C4-2B (cell line): ENCODE measurements around the gene GUCA2B.
A peak's percentile ranks its signal among the peaks of the same experiment; 100 is the strongest.

Experiments used
- H3K27ac ChIP-seq: fragments of 450-650 bp; 2 replicates; pipeline ENCODE4 v1.5.1; 2017
- ZFX ChIP-seq: fragments of 450-650 bp; IDR thresholded peaks from 2 replicates; pipeline ENCODE4 v1.6.1; 2017
- TF ChIP-seq, protein P1 (sequence below): fragments of 450-650 bp; conservative IDR thresholded peaks from 2 replicates; pipeline ENCODE4 v1.5.1; 2017; ENCODE audit warnings: mild to moderate bottlenecking

GUCA2B gene

DNA sequence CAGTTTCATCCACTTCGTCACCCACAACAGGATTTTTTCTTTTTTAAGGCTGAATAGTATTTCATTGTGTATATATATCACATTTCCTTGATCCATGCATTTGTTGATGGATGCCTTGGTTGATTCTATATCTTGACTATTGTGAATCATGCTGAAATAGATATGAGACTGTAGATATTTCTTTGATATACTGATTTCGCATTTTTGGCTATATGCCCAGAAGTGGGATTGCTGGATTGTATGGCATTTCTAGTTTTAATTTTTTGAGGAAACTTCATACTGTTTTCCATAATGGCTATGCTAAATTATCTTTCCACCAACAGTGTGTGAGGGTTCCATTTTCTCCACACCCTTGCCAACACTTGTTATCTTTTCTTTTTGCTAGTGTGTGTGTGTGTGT lies 5.0 kb downstream of the GUCA2B start:
- H3K27ac ChIP-seq, result no peak overlapping the region
- no peak for TF ChIP-seq ZFX
- TF ChIP-seq, protein P1, sequence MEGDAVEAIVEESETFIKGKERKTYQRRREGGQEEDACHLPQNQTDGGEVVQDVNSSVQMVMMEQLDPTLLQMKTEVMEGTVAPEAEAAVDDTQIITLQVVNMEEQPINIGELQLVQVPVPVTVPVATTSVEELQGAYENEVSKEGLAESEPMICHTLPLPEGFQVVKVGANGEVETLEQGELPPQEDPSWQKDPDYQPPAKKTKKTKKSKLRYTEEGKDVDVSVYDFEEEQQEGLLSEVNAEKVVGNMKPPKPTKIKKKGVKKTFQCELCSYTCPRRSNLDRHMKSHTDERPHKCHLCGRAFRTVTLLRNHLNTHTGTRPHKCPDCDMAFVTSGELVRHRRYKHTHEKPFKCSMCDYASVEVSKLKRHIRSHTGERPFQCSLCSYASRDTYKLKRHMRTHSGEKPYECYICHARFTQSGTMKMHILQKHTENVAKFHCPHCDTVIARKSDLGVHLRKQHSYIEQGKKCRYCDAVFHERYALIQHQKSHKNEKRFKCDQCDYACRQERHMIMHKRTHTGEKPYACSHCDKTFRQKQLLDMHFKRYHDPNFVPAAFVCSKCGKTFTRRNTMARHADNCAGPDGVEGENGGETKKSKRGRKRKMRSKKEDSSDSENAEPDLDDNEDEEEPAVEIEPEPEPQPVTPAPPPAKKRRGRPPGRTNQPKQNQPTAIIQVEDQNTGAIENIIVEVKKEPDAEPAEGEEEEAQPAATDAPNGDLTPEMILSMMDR, result no peak

GRCh38 chr1:42162181-42162580 lies 9.0 kb downstream of the GUCA2B start:
- no peak overlapping the region for H3K27ac ChIP-seq
- no peak for TF ChIP-seq ZFX
- TF ChIP-seq, protein P1, result no peak

DNA sequence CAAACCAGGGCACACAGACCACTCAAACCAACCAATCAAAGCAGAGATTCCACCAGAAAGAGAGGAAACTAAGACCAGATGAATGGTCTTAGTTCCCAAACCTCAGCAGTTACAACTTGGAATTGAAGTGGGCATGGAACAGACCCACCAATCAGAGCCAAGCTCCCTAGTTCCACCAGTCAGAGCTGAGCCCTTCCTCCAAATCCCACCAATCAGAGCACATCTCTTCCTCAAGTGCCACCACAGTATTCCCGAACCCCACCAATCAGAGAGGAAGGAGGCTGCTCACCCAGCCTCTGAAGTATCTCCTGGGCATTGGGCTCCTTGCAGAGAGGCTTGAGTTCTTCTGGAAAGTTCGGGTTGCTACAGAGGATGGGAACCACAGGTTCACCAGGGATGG lies 9.9 kb downstream of the GUCA2B start:
- H3K27ac ChIP-seq, result no peak overlapping the region
- TF ChIP-seq, protein P1, result no peak
- no peak for TF ChIP-seq ZFX

GRCh38 chr1:42163536-42164503 lies 10.6 kb downstream of the GUCA2B start:
- TF ChIP-seq ZFX, result no peak
- TF ChIP-seq, protein P1, result no peak
- no peak overlapping the region for H3K27ac ChIP-seq

DNA sequence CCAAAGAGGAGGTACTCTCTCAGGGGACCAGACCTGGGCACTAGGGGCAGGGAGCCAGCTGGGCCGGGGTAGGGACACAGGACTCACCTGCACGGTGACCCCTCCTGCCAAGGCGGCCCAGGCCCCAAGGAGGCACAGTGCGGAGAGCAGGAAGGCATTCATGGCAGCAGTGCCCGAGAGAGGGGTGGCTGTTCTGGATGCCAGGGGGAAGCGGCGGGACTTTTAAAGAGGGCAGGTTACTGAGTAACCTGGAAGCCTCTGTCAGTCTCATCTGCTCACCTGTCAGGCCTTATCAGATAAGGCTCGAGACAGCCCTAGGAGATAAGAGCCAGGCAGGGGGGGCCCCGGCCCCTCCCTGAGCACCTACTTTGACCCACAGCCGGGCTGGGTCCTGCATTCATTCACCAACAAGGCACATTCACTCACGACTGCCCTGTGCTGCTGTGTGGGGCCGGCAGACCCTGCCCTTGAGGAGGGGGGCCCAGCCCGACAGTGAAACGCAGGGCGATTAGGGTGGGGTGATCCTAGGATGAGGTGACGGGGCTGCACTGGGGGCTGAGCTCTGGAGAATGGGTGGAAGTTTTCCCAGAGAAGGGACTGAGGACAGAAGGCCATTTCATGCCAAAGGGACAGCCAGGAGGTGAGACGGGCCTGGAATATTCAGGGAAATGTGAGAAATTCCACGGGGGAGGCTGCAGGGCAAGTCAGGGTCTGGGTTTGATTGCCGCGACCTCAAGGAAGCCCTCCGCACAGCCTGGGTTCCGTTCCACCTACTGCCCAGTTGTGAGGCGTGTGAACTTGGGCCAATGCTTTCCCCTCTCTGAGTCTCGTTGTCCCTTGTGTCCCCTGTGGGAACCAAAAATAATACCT lies 11.6 kb downstream of the GUCA2B start, which contains the start of gene GUCA2A:
Gene GUCA2A (minus strand): TSS at position 195 of the 870 bp plus-strand sequence. CDS start 33 bp downstream, at position 162.
- peak within 1 kb of the TSS; percentile 15 for H3K27ac ChIP-seq
- TF ChIP-seq ZFX, result no peak
- TF ChIP-seq, protein P1, result no peak

GRCh38 chr1:42165511-42166210 lies 12.5 kb downstream of the GUCA2B start:
- TF ChIP-seq, protein P1, result no peak
- no peak for TF ChIP-seq ZFX

More at GRCh38 chr1:42165511-42166210, 12.5 kb downstream of the GUCA2B start:
- peak overlapping the region; percentile 15 for H3K27ac ChIP-seq
